ENCODE measurements around the gene CHAMP1.

Gene CHAMP1

DNA sequence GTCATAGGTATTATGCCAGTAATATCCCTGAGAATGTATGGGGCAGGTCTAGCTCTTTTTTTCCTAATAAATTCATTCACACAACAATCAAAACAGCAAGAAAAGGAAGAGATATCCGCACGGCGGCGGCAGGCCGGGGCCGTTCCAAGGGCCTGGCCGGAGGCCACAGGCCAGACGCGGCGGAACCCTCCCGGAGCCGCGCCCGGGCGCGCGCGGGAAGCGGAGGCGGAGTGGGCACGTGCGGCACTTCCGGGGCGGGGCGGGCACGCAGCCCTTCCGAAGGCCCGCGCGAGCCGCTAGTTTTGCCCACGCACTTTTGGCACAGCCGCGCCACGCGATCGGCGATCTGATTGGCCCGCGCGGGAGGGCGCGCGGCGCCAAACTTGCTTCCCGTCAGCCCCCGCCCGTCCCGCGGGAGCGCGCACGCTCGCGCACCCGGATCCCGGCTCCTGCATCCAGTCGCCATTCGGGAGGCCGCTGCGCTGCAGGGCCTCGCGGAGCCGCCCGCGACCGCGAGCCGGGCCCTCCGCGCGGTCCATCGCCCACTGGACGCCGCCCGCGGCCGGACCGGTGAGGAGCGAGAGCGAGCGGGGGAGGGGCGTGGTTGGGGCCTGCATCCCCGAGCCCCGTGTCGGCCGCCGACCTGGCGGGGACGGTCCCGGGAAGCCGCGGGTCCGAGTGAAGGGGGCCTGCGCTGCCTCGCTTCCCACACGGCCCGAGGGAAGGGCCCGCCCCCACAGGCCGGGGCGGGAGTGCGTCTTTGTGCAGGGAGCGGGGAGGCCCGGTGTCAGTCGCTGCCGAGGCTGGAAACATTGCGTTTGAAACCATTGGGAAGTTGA, at the start of gene CHAMP1:
Gene CHAMP1, plus strand, starts transcription at position 430 of the 839 bp plus-strand sequence. CDS start 9,340 bp downstream, outside the sequence.
- DNase-seq = peak; percentile 89

- no peak for DNase-seq
These were observed 49.3 kb upstream of the CHAMP1 start for GRCh38 chr13:114264886-114265611.

DNA sequence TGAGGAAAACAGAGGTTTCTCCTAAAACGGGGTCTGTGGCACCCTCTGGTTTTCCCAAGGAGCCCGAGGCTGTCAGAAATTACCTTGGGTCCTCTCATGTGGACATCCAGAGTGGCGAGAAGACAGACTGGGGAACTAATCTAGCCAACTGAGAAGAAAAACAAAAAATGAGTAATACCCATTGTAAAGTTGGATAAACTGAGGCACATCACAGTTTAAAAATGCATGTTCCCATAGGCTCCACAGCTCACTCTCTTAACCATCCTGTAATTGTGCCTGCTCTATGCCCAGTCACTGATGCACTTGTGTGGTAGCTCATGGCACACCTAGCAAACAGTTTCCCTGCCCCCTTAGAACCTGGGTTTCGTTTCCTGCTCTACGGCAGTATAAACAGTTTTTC, 48.1 kb upstream of the CHAMP1 start:
- no peak for DNase-seq

DNA sequence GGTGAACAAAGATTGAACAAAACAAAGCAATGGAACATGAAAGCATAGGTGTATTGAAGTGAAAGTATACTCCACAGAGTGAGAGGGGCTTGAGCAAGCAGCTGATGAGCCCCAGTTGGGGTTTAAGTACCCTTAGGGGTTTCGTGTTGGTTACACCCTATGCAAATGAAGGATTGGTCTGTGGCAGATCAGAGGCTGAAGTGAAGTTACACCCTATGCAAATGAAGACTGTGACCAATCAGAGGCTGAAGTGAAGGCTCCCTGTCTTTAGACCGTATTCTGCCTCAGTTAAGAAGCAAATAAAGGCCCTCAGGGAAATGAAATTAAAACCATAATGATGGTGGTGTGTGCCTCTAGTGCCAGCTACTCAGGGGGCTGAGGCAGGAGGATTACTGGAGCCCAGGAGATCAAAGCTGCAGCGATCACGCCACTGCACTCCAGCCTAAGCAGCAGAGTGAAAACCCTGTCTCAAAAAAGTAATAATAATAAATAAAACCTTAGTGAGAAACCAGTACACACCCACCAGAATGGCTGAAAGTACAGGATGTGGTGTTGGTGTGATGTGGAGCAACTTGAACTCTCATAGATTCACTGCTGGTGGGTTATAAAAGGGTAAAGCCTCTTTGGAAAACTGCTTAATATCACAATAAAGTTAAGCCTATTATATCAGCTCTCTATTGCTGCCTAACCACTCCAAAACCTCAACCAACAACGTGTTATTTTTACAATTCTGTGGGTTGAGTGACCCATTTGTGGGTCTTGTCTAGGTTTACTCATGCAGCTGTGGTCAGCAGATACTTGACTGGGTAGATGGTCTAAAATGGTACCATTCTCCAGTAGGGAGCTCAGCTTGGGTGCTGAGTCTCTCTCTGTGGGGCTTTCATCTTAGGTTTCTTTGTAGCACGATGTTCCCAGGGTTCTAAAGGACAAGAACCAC, 45.7 kb upstream of the CHAMP1 start:
- DNase-seq = no peak

GRCh38 chr13:114269281-114269770, 45.0 kb upstream of the CHAMP1 start:
- no peak for DNase-seq

GRCh38 chr13:114272977-114273376, 41.3 kb upstream of the CHAMP1 start:
- DNase-seq = no peak

DNA sequence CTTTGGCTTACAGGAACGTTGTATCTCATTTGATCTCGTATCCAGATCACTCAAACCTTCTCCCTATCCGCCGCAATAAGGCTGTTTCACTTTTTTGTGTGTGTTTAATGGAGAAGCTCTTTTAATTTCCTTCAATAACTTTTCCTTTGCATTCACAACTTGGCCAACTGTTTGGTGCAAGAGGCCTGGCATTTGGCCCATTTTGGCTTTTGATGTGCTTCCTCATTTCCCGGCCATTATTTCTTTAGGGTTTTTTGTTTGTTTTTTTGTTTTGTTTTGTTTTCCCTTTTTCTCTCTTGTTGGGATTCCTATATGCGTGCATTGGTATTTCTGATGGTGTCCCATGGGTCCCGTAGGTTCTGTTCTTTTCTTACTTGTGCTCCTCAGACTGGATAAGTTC, 39.0 kb upstream of the CHAMP1 start:
- no peak for DNase-seq

GRCh38 chr13:114279146-114279545, 35.2 kb upstream of the CHAMP1 start:
- DNase-seq = no peak

GRCh38 chr13:114279758-114280355, 34.4 kb upstream of the CHAMP1 start:
- DNase-seq = no peak

- DNase-seq = peak; percentile 85
These were observed 32.8 kb upstream of the CHAMP1 start, which contains the start of gene UPF3A for GRCh38 chr13:114281351-114282040. UPF3A (plus strand) TSS chr13:114281601; CDS start chr13:114281640, 39 bp downstream.

- DNase-seq = no peak
These were observed 32.1 kb upstream of the CHAMP1 start for GRCh38 chr13:114282041-114282670.

DNA sequence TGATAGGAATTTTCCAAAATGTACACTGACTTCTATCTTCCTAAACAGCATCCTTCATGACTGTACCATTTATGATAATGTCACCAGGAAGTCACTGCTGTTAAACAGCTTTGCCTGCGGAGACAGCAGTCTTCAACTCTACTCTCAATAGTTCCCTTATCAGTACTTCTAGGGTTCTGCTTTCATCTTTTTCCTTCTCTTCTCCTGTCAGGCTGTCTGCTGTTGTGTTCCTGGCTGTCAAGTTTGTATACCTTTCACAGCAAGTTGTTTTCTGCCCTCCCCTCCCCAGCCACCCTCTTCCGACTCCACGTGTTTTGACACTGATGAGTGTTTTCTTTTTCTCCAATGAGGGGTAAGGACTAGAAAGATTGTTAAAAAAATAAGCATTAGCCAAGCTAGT, 30.7 kb upstream of the CHAMP1 start:
- DNase-seq = no peak

DNA sequence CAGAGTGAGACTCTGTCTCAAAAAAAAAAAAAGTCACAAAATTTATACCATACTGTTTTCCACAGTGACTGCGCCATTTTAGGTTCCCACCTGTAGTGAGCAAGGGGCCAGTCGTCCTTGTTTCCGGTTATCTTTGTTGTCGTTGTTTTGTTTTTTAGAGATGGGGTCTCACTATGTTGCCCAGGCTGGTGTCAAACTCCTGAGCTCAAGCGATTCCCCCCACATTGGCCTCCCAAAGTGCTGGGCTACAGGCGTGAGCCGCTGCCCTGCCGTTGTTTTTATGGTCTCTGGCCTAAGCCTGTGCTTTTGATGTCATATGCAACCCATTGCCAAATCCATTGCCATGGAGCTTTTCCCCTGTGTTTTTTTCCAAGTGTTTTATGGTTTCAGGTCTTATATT, 29.6 kb upstream of the CHAMP1 start:
- no peak for DNase-seq

GRCh38 chr13:114285166-114285808, 29.0 kb upstream of the CHAMP1 start:
- no peak for DNase-seq

DNA sequence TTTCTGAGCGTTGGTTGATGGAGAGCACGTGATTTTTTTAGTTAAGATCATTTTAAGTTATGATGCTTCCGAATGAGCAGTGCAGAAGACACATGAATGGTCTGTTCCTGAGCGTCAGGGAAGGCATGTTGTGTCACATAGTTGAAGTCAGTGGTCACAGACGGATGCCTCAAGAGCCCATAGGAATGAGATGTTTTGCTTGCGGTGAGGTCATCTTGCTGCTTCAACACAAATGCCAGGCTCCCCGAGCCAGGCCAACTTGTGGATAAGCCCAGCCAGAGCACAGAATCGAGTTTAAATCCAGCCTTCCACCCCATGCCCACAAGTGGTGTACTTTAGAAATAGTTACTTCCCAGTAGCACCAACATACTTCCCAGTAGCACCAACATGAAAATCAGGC, 27.5 kb upstream of the CHAMP1 start:
- no peak for DNase-seq

DNA sequence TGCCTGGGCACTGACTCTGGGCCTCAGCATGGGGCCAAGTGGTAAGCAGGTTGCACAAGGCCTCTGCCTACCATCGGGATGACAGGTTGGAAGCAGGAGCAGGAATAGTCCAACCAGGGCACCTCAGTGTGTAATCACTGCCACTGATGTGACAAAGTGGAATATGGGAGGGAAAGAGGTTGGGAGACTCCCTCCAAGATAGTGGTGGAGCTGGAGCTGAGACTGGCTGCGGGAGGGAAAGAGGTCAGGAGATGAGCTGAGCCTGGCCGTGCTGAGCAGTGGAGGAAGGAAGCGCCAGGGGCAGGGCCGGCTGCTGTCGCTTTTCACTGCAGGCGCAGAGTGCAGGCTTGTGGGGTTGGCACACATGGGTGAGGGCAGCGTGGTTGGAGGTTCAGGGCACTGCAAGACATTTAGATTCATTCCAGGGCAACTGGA, 26.1 kb upstream of the CHAMP1 start:
- DNase-seq = no peak

- no peak for DNase-seq
These were observed 17.9 kb upstream of the CHAMP1 start for GRCh38 chr13:114296448-114296847.

DNA sequence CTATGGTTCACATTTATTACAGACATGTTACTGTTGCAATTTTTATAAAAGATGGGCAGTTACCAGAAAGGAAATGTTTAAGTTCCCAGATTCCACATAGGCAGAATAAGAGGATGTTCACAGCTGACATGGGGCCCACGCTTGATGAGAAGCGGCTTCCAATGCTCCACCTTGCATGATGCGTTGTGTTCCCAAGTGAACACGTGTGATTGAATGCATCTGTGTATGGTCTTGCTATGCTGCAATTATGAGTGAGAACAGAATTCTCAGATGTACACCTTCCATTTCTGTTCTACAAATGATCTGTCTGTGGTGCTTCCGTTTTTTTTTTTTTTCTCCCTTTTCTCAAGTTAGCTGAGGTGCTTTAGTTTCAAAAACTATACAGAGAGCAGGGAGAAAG, 17.4 kb upstream of the CHAMP1 start:
- no peak for DNase-seq

DNA sequence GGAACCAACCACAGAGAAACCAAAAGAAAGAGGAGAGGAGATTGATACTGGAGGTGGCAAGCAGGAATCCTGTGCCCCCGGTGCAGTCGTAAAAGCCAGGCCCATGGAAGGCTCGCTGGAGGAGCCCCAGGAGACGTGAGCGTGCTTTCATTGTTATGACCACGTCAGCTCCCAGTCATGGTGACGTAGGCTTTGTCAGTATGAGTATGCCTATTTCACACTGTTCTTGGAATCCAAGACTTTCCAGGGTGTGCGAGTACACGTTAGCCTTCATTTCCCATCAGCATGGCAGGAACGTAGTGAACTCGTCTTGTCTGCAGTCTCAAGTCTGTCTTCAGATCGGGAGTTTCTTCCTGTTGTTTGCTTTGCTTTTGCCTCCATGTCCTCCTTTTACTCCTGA, 15.4 kb upstream of the CHAMP1 start:
- DNase-seq = no peak

DNA sequence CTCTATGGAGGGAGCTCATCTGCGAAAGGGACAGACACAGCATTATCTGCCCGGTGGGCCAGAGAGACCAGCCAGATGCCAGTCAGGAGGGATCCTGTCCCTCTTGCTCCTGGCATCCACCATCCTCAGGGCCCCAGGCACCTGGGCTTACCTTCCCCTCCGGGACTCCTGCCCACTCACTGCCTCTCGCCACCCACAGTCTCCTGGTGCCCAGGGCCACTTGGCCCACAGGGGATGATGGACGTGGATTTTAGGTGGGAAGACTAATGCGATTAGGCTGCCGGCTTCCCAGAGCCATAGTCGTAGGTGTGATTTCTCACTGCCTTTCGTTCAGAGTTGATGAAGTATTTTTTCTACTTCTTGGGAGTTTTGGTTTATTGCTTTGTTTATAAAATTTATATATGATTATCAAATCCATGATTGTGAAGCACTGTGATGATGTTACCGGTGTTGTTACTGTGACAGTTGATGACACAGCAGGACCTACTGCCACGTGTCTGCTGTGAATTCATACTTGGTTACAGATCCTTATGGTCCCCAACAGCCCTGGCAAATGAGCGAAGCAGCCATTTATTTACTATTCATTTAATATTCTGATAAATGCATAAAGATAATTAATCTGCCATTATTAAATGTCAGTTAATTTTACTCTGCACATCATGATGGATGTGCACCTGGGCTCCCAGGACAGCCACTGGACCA, 14.5 kb upstream of the CHAMP1 start:
- no peak for DNase-seq

Data from CD4-positive, alpha-beta T cell treated with Interferon gamma for 1 hour (primary cell).